RKO (cell line): Measurements from ENCODE around the gene YWHAG.
"Not testable (repeated sequence)": the region's sequence is repeated elsewhere in the genome, so short reads cannot be mapped to it uniquely, and the experiment has no call there.

ENCODE experiments used
- DNase-seq: peaks from one replicate; pipeline ENCODE4 v3.0.0-alpha.2; 2016; ENCODE audit warnings: low spot score

YWHAG gene

DNA sequence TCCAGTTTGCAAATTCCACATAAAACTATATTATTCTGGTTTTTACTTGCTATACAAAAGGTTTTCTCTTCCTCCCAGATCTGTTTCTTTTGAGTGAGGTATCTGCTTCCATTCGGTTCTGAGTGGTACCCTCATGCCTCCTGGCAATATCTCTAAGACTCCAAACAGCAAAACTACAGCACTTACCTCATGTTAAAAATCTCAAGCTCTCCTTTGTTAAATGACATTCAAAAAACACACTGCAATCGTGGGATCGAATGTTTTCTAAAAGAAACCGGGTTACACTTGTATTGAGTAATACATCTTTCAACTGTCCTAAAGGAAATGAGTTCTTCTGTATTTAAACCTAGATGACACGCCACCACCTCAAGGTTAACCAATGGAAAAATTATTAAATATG lies 11.1 kb downstream of the YWHAG start:
- DNase-seq = no peak

DNA sequence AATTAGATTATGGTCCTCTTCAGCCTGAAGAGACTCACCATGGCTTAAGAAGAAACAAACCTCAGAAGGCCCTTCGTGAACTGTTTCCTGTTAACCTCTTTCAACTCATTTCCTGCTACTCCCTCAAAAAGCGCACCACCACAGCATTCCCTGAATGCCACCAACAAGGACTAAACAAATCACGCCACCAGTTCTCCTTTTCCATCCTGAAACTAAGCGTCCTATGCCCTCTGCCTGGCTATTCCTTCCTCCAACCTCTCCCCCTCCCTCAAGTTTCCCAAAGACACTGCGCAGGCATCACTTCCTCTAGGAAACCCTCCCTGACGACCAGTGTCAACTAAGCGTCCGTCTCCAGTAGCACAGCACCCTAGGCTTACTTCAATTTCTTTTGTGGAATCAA lies 12.0 kb downstream of the YWHAG start:
- DNase-seq = no peak

DNA sequence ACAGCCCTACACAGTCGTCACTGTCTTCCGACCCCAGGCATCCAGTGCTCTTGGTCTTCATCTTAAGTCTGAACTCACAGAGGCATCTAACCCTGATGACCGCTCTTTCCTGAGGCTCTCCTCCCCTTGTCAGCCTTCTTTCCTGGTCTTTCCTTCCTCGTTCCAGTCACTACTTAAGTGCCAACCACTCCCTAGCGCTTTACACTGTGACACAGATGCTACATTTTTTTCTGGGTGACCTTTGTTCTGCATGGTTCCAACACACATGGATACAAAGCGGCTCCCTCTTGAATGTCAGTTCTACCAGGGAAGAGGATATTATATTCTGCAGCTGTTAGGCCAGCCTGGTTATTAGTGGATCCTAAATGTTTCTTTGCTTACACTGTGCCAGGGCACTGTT lies 12.7 kb downstream of the YWHAG start:
- no peak for DNase-seq

DNA sequence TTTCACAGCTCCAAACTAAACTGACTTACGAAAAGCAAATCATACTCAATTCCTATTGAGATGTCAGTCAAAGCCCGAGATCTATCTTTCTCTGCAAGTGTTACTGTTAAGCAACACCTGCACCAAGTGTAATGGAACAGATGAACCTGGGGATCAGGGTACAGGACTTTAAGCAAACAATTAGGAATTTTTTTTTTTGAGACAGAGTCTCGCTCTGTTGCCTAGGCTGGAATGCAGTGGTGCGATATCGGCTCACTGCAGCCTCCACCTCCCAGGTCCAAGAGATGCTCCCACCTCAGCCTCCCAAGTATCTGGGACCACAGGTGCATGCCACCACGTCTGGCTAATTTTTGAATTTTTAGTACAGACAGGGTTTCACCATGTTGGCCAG lies 14.9 kb downstream of the YWHAG start:
- DNase-seq = no peak

DNA sequence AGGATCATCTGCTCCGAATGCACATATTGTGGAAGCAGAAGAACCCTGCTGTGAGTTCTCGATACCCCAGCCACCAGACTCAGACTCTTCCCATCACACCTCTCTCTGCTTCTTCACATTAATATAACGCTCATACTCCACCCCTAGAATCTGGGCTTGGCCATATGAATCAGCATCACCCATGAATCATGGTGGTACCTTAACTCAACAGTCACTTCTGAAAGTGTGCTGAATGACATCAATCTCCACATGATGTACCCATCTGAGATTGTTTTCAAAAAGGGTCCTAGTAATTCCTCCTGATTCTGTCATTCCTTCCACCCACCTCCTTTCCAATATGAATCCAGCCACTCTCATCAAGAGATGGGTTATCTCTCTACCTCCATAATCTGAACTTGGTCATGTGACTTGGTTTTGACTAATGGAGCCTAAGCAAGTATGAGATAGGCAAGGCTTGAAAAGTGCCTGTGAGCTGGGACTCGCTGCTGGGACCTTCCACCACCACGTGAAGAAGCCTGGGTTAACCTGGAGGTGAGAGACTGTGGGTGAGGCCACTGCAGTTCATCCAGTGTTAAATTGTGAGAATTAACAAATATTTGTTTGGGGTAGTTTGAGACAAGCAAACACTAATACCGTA lies 15.4 kb downstream of the YWHAG start:
- peak; percentile 70 for DNase-seq

DNA sequence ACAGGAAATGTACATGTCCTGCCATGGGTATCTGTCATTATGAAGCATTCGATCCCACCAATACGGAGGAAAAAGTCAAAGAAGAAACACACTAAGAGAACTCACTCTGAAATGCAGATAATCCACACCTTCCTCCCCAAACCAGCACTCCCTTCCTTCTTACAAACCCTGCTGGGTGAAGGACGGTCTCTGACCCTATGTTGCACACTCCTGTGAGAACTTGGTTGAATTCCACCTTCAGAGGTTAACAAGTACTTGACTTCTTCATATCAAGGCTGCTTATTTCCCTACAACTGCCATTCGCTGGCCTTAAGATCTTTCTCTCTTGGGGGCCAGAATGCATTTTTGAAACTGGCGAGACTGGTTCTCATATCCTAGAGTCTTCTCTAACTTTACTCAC lies 16.6 kb downstream of the YWHAG start:
- DNase-seq = no peak

DNA sequence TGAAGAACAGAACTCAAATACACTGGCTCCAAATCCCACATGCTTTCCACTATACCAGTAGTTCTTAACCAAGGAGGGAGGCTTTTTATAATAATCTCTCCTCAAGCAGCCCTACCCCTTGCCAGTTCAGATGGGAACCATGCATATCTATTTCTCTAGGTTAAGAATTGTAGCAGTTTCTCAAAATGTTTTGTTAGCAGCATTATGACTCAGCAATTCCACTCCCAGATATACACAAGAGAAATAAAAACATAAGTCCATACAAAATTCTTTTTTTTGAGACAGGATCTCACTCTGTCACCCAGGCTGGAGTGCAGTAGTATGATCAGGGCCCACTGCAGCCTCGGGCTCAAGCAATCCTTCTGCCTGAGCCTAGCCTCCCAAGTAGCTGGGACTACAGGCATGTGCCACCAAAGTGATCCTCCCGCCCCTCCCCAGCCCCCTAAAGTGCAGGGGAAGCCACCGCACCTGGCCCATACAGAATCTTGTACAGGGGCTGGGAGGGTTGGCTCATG lies 18.1 kb downstream of the YWHAG start:
- no peak for DNase-seq

DNA sequence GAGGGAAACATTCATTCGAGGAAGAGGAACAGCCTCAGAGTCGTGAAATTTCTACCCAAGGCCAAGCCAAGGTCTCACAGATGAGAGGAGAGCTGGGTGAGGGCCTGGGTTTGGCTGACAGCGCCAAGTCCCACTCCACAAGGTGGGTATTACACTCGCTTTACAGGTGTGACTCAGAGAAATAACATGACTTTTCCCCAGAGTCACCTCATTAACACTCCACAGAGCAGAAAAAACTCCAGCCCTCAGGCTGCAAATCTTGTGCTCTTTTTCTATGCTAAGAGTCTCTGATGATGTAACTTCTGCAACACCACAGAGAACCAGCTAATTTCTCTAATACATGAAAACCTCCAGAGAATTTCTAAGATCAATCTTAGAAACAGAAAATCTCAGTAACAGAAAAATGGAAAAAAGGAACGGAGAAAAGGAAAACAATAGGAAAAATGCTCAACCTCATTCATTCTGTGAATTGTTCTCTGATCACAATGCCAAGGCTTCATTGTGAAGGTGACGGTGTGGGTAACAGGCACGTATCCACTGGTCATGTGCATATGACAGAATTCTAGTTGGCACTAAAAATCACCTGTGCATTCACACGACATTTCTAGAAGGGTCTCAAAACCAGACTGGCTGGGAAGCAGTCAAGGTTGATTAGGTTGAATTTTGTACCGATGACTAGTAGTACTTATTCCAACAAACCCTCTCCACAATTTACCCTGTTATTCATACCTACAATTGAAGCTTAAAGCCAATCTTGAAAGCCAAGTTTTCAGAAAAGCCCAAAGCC lies 20.3 kb downstream of the YWHAG start:
- DNase-seq = no peak

DNA sequence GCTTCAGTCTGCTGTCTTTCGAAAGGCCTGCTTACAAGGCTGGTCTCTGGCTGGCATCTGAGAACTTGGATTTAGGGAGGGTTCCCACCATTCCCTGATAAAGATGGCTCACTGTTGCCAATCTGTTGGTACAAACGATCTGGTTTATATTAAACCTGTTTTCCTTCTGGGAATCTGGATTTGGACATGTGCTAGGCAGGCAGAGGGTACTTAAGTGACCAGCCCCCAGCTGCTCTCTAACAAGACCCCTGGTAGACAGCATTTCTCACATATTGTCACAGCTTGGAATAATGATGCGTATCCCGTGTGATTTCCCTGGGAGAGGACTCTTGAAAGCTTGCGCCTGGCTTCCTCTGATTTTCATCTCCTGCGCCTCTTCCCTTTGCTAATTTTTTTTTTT lies 21.6 kb downstream of the YWHAG start:
- DNase-seq = no peak

DNA sequence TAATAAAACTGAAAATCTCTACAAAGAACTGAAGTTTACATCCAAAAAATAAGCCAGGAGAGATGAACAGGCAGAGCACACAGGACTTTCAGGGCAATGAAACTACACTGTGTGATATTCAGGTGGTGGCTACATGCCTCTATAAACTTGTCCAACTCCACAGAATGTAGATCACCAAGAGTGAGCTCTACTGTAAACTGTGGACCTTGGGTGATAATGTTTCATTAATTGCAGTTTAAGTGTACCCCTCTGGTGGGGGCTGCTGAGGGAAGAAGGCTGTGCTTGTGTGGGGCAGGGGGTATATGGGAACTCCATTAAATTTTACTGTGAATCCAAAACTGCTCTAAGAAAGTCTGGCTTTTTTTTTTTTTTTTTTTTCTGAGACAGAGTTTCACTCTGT lies 22.7 kb downstream of the YWHAG start:
- DNase-seq = no peak

DNA sequence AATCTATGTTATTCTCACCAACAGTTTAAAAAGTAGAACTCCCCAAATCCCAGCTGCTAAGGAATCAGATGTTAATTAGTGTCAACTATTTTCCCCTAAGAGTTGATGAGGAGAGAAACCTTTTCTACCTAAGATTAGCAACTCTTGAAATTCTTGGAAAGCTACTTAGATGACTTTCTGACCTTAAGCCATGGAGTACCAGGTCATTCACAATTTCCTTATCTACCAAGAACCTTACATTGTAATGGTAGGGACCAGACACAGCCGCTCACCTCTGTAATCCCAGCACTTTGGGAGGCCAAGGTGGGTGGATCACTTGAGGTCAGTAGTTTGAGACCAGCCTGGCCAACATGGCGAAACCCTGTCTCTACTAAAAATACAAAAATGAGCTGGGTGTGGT lies 23.4 kb downstream of the YWHAG start:
- not testable (repeated sequence) for DNase-seq

DNA sequence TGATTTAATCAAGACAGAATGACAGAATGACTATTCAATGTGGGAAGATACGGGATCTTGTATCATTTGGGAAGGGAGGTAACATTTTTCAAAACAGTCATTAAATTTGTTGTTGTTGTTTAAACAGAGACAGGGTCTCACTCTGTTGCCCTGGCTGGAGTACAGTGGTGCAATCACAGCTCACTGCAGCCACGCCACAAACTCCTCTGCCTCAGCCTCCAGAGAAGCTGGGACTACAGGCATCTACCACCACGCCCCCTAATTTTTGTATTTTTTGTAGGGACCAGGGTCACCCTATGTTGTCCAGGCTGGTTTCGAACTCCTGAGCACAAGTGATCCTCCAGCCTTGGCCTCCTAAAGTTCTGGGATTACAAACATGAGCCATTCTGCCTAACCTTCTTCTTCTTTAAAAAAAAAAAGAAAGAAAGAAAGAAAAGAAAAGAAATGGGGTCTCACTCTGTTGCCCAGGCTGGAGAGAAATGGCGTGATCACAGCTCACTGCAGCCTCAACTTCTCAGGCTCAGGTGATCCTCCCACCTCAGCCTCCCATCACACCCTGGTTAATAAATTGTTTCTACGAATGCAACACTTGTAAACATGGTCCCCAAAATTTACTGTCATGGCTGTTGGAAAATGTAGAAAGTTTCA lies 24.3 kb downstream of the YWHAG start:
- no peak for DNase-seq

DNA sequence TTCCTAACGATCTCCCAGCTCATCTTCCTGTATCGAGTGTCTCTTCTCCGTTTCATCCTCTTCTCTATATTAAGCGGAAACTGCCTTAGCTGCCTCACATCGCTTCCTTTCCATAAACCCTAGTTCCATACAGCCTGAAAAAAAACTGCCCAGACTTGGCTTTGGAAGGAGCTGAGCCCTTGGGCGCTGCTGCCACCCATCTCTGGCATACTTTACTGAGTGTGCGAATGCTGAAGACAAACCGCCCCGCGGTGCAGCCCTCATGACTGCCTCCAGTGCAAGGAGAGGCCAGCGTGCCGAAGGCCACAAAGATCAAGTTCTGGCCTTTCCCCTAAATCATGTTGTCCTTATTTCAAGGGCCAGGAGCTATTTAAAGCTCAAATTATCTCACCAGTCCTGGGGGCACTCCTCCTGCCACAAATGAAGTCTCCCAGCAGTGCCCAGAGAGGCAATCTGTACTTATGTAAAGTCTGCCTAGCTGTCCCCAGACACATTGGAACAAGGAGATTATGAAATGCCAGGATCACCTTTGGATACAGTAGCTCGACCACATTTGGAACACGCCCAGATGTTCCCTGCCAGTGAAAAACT lies 25.2 kb downstream of the YWHAG start:
- no peak for DNase-seq

DNA sequence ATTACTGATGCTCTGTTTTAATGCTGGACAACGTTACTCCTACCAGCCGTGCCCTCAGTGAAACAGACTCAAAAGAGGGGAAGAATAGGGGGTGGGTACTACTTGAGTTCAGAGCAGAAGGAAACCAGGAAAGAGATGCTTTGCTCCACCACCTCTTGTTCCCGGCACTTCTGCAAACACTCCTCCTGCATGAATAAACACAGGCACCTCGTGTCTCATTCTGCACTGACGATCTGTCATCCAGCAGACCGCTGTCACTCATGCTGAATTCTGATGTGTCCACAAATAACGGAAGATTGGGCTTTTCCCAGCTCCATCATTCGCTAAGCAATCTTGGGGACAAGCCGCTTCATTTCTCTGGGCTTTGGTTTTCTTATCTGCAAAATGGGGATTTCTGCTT lies 26.7 kb downstream of the YWHAG start:
- DNase-seq = no peak

DNA sequence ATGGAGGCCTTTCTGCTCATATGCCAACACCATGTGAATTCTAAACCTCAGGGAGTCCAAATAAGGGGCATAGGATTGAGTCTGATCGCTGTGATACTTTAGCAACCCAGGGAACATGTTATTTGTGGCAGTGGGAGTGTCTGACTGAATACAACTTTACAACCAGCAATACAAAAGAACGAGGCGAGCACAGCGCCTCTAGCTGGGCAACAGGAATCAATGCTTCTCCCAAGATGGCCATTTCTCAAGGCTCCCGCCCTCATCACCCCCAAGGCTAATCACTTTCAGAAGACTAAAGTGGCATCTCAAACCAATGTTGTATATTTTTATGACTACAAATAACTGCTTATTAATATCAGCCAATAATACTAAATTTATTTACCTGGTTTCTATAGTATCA lies 28.1 kb downstream of the YWHAG start:
- no peak for DNase-seq

DNA sequence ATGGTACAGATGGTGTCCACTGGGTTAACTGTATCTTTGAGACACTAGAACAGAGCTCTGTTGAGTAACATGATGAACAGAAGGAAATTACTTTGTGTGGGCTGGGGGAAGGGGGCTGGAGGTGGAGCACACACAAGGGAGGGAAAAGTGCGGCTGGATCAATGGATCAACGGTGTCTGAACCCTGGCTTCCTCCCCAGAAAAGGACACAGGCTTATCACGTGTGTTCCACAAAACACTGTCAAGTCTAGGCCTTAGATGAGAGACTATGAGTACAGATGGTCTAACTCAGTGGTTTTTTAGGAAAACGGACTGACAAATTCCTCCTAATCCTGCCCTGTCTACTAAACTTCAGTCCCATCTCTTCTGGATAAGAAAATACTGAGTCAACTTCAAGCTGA lies 28.5 kb downstream of the YWHAG start:
- no peak for DNase-seq

DNA sequence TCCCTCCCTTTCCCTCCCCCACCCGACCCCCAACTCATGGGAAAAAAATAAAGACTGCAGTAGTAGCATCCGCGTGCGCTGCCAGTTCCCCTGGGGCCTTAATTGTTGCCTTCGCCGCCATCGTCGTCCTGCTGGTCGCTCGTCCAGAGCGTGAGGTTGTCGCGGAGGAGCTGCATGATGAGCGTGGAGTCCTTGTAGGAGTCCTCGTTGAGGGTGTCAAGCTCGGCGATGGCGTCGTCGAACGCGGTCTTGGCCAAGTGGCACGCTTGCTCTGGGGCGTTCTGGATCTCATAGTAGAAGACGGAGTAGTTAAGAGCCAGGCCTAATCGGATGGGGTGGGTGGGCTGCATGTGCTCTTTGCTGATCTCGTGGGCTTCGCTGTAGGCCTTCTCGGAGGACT lies 29.3 kb downstream of the YWHAG start:
- no peak for DNase-seq

DNA sequence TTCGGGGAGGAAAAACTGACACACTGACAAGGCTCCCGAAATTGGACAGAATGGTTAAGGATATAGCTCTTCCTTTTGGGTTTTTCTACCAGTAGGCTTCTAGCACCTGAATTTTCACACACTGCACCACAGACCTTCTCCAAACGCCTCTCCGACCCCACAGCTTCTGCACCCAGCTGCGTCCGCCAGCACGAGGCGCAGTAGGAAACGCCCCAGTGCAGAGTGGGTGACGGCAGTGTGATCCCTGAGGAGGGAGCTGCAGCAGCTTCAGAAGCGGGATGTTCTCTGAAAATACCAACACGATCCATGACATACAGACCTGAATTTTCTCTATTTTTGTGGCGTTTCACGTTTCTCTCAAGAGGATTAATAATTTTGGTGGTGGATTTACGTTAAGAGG lies 30.4 kb downstream of the YWHAG start:
- DNase-seq = no peak

DNA sequence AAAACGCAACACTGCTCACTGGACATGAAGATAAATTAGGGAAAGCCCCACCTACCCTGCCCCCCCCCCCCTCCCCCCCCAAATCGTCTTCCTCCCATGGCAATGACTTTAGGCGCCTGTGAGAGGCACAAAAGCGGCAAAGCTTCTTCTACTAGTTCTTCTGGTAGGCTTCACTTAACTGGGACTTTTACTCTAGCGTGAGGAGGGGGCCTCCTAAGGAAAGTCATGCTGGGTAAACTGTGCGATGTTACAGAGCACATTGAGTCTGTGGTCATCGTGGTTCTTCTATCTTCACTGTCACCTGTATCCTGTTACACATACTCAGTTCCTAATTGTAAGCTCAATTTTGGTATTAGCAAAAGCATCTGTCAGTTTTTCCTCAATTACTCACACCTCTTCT lies 31.2 kb downstream of the YWHAG start:
- no peak for DNase-seq

DNA sequence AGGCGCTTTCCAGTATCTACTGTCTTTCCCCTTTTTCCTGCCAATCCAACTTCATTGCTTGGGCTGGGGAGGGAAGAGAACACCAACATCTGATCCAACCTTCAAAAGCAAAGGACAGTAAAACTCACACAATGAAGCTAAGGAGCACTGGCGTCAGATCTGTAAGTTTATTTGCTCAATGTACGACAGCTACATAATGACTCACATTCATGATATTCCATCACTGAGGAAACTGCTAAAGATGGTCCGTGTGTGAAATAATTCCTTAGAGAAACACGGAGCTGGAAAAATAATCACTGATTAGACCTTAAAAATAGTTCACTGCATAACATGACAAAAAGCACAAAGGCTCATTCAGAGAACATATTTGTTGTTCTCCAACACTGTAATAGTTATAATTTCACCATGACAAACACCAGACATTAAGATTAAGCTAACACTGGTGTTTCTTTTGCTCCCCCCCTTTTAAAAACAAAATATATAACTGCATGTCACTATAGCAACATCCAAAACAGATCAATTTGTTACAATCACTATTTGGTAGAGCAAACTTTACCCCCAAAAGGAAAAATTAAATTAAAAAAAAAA lies 32.1 kb downstream of the YWHAG start:
- no peak for DNase-seq

DNA sequence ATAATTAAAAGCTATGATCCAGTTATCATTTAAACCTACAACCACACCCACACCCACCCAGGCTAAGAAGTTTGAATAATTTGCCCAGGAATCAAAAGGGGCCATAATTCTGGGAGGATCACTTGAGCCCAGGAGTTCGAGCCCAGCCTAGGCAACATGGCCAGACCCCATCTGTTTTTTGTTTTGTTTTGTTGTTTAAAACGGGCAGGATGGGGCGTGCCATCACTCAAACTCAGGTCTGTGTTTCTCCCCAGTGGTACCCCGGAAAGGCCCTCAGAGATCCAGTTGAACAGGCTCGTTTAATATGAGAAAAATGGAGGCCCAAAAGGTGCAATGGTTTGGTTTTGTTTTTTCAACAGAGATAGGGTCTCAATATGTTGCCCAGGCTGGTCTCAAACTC lies 33.0 kb downstream of the YWHAG start:
- DNase-seq = no peak

DNA sequence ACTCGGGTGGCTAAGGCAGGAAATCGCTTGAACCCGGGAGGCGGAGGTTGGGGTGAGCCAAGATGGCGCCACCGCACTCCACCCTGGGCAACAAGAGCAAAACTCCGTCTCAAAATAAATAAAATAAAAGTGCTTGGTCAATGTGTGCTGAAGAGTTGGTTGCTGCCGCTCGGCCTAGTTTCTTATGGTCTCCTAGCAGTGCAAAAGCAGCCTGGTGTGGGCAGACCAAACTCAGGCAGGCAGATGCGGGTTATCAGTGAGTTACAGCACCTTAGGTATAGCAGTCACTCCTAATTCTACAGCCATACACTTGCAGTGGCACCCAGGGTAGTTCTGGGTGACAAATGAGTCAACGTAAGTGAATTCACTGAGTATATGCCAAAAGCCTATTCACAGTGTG lies 33.7 kb downstream of the YWHAG start:
- DNase-seq = no peak
